ENCODE results near the gene SLC41A3.

SLC41A3 gene

DNA sequence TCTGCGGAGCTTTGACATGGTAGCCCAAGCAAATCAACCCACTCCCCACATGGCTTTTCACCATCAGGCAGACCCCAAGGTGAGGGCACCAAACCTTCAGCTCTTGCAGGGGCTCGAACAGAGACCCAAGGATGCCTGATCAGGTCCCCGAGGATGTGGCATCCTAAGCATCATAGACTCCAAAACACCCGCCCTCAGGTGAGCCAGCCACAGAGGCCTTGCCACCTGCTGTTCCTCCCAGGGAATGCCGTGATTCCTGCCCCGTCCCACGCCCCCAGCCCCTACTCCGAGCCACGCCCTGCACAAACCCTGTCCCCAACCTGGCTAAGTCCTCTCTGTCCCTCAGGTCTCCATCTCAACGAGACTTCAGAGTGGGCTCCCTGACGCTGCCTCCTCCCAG lies 34.7 kb upstream of the SLC41A3 start:
- Histone ChIP-seq H3K4me3 (ENCODE audit: low read depth, low read length) (no peak overlapping the region), H3K9me3 (ENCODE audit: control insufficient read depth, insufficient read depth, low read depth, low read length) (no peaks in the 10 kb centered on the region), H3K27ac (ENCODE audit: extremely low read depth, low read depth, low read length) (no peak overlapping the region), H3K36me3 (ENCODE audit: control insufficient read depth in 2 of 2, insufficient read depth in 1 of 2, low read length in 2 of 2) (no peaks in the 10 kb centered on the region), H3K4me1 (ENCODE audit: control insufficient read depth, insufficient read depth, low read length) (no peaks in the 10 kb centered on the region)
- TF ChIP-seq ZNF624 (tag by site-specific recombination; IDR thresholded peaks at IDR 0.05) (no peak), GLIS2 (tag by site-specific recombination; IDR thresholded peaks at IDR 0.05) (no peak), ZNF544 (tag by site-specific recombination; IDR thresholded peaks at IDR 0.05) (no peak), SCRT1 (tag by site-specific recombination; IDR thresholded peaks at IDR 0.05; ENCODE audit: borderline replicate concordance) (no peak), ZBTB1 (tag by site-specific recombination; IDR thresholded peaks at IDR 0.05) (no peak), ZNF366 (tag by site-specific recombination; conservative IDR thresholded peaks at IDR 0.05) (no peak)
- TF ChIP-seq, protein P1, sequence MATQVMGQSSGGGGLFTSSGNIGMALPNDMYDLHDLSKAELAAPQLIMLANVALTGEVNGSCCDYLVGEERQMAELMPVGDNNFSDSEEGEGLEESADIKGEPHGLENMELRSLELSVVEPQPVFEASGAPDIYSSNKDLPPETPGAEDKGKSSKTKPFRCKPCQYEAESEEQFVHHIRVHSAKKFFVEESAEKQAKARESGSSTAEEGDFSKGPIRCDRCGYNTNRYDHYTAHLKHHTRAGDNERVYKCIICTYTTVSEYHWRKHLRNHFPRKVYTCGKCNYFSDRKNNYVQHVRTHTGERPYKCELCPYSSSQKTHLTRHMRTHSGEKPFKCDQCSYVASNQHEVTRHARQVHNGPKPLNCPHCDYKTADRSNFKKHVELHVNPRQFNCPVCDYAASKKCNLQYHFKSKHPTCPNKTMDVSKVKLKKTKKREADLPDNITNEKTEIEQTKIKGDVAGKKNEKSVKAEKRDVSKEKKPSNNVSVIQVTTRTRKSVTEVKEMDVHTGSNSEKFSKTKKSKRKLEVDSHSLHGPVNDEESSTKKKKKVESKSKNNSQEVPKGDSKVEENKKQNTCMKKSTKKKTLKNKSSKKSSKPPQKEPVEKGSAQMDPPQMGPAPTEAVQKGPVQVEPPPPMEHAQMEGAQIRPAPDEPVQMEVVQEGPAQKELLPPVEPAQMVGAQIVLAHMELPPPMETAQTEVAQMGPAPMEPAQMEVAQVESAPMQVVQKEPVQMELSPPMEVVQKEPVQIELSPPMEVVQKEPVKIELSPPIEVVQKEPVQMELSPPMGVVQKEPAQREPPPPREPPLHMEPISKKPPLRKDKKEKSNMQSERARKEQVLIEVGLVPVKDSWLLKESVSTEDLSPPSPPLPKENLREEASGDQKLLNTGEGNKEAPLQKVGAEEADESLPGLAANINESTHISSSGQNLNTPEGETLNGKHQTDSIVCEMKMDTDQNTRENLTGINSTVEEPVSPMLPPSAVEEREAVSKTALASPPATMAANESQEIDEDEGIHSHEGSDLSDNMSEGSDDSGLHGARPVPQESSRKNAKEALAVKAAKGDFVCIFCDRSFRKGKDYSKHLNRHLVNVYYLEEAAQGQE (tag by site-specific recombination; IDR thresholded peaks at IDR 0.05), result no peak
- ChIA-PET CTCF (no interaction called here), POLR2A (no interaction called here)

DNA sequence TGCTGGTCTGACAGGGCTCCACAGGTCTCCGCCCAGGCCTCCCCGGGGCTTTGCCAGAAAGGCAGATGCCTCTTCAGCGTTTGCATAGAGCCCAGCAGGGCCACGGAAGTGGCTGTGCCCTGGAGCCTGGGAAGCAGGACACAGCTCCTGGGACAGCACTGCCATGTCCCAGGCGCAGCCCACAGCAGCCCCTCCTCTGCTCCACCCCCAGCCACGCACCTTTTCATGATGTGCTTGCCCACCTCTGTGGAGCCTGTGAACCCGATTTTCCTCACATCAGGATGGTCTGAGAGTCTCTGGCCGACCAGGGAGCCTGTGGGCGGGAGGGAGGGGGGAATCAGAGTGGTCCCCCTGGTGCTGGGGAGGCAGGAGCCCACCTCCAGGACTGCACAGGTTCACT lies 33.9 kb upstream of the SLC41A3 start:
- Histone ChIP-seq H3K4me1 (ENCODE audit: control insufficient read depth, insufficient read depth, low read length) (no peaks in the 10 kb centered on the region), H3K36me3 (ENCODE audit: control insufficient read depth in 2 of 2, insufficient read depth in 1 of 2, low read length in 2 of 2) (no peaks in the 10 kb centered on the region), H3K27ac (ENCODE audit: extremely low read depth, low read depth, low read length) (no peak overlapping the region), H3K4me3 (ENCODE audit: low read depth, low read length) (no peak overlapping the region), H3K9me3 (ENCODE audit: control insufficient read depth, insufficient read depth, low read depth, low read length) (no peaks in the 10 kb centered on the region)
- ChIA-PET POLR2A (no interaction called here), CTCF (no interaction called here)
- no peak for TF ChIP-seq ZBTB48 (tag by site-specific recombination; IDR thresholded peaks at IDR 0.05)
- no peak for TF ChIP-seq ZNF660 (tag by site-specific recombination; IDR thresholded peaks at IDR 0.05)
- no peak for TF ChIP-seq ZNF529 (tag by site-specific recombination; IDR thresholded peaks at IDR 0.05; ENCODE audit: insufficient replicate concordance)
- TF ChIP-seq ZNF404 (tag by site-specific recombination; IDR thresholded peaks at IDR 0.05), result no peak
- no peak for TF ChIP-seq ZNF792 (tag by site-specific recombination; IDR thresholded peaks at IDR 0.05)
- TF ChIP-seq, protein P2, sequence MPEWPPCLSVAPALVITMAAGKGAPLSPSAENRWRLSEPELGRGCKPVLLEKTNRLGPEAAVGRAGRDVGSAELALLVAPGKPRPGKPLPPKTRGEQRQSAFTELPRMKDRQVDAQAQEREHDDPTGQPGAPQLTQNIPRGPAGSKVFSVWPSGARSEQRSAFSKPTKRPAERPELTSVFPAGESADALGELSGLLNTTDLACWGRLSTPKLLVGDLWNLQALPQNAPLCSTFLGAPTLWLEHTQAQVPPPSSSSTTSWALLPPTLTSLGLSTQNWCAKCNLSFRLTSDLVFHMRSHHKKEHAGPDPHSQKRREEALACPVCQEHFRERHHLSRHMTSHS (tag by site-specific recombination; IDR thresholded peaks at IDR 0.05), result no peak
- TF ChIP-seq, protein P3, sequence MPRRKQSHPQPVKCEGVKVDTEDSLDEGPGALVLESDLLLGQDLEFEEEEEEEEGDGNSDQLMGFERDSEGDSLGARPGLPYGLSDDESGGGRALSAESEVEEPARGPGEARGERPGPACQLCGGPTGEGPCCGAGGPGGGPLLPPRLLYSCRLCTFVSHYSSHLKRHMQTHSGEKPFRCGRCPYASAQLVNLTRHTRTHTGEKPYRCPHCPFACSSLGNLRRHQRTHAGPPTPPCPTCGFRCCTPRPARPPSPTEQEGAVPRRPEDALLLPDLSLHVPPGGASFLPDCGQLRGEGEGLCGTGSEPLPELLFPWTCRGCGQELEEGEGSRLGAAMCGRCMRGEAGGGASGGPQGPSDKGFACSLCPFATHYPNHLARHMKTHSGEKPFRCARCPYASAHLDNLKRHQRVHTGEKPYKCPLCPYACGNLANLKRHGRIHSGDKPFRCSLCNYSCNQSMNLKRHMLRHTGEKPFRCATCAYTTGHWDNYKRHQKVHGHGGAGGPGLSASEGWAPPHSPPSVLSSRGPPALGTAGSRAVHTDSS (tag by site-specific recombination; IDR thresholded peaks at IDR 0.05), result no peak

DNA sequence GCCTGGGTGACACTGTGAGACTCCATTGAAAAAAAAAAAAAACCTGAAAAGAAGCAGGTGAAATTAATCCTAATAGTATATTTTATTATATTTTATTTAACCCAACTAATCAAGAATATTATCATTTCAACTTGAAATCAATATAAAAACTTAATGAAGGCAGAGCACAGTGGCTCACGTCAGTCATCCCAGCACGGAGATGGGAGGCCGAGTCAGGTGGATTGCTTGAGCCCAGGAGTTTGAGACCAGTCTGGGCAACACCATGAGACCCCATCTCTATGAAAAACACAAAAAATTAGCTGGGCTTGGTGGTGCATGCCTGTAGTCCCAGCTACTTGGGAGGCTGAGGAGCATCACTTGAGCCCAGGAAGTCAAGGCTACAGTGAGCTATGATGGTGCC lies 33.3 kb upstream of the SLC41A3 start:
- Histone ChIP-seq H3K27ac (ENCODE audit: extremely low read depth, low read depth, low read length) (no peak overlapping the region), H3K4me3 (ENCODE audit: low read depth, low read length) (no peak overlapping the region)
- POLR2A ChIA-PET, result no interaction called here
- TF ChIP-seq, protein P1 (tag by site-specific recombination; IDR thresholded peaks at IDR 0.05), result no peak
- TF ChIP-seq FEZF1 (tag by site-specific recombination; IDR thresholded peaks at IDR 0.05) (no peak), ZNF138 (tag by site-specific recombination; IDR thresholded peaks at IDR 0.05; ENCODE audit: borderline replicate concordance) (no peak), ZNF658 (tag by site-specific recombination; IDR thresholded peaks at IDR 0.05) (no peak), HOXD13 (CRISPR knock-in tag; IDR thresholded peaks at IDR 0.05; ENCODE audit: borderline replicate concordance) (no peak), GLIS1 (tag by site-specific recombination; IDR thresholded peaks at IDR 0.05) (no peak)
- TF ChIP-seq, protein P4, sequence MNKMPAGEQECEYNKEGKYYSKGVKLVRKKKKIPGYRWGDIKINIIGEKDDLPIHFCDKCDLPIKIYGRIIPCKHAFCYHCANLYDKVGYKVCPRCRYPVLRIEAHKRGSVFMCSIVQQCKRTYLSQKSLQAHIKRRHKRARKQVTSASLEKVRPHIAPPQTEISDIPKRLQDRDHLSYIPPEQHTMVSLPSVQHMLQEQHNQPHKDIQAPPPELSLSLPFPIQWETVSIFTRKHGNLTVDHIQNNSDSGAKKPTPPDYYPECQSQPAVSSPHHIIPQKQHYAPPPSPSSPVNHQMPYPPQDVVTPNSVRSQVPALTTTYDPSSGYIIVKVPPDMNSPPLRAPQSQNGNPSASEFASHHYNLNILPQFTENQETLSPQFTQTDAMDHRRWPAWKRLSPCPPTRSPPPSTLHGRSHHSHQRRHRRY (tag by site-specific recombination; IDR thresholded peaks at IDR 0.05), result no peak

More for the DNA sequence above, 33.3 kb upstream of the SLC41A3 start:
- no peaks in the 10 kb centered on the region for H3K4me1 ChIP-seq (ENCODE audit: control insufficient read depth, insufficient read depth, low read length)
- CTCF ChIA-PET, result interaction anchor here (1.5 kb wide), 1 partner anchor 17 kb away, joined by 4 read pairs; no protein-coding TSS in a partner anchor
- no peaks in the 10 kb centered on the region for H3K9me3 ChIP-seq (ENCODE audit: control insufficient read depth, insufficient read depth, low read depth, low read length)
- H3K36me3 ChIP-seq (ENCODE audit: control insufficient read depth in 2 of 2, insufficient read depth in 1 of 2, low read length in 2 of 2), result no peaks in the 10 kb centered on the region

Data from HEK293 (cell line).